Measurements from ENCODE around the gene SPG7. TPM values are rescaled to one million over a fixed set of nuclear protein-coding genes. Genes with fewer than 3 reads are reported as not detected.

Gene SPG7
- total RNA-seq, 1 experiment from 2014 or later: 141 TPM

DNA sequence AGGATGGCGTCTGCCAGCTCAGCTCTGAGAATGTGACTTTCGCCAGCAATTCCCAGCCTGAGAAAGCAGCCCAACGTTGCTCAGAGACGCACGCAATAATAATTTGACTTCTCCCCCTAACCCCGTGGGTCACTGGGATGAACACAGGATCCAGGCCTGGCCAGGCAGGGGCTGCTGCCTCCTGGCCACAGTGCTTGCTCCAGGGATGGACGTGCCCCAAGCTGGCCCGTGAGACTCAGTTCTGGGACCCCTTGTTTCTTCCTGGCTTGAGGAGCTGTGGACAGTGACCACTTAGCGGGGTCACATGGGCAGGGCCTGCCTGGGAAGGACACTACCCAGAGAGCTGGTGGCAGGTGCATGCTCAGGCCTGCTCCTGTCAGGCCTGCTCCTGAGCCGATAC is 91.7 kb downstream of the SPG7 start:
- no peak for DNase-seq (ENCODE audit: low spot score)
- peaks cover 2% of the 10 kb centered on the region; the same call in 1 of the 2 replicates for H3K36me3 Mint-ChIP-seq
- CTCF ChIA-PET: interaction anchor here (0.5 to 4.5 kb wide), 26 partner anchors 9 to 407 kb away, joined by 3 to 79 read pairs (median 5); partner anchors contain the start of genes CDK10, CHMP1A, CPNE7 and DPEP1
- H3K9me3 Mint-ChIP-seq: no peaks in the 10 kb centered on the region
- peaks cover 13% of the 10 kb centered on the region for H3K4me1 Mint-ChIP-seq
- H3K27me3 Mint-ChIP-seq (ENCODE audit: low read depth): no peaks in the 10 kb centered on the region
- no peak for ATAC-seq
- no peak overlapping the region for H3K27ac Mint-ChIP-seq
- H3K4me3 Mint-ChIP-seq: no peak overlapping the region
- TF ChIP-seq SMAD3 (CRISPR knock-in tag; IDR thresholded peaks at IDR 0.05; ENCODE audit: borderline replicate concordance): no peak
- POLR2A ChIA-PET: interaction anchor here (0.6 to 0.9 kb wide), 2 partner anchors 15 to 394 kb away, joined by 3 to 4 read pairs; no protein-coding TSS in a partner anchor

DNA sequence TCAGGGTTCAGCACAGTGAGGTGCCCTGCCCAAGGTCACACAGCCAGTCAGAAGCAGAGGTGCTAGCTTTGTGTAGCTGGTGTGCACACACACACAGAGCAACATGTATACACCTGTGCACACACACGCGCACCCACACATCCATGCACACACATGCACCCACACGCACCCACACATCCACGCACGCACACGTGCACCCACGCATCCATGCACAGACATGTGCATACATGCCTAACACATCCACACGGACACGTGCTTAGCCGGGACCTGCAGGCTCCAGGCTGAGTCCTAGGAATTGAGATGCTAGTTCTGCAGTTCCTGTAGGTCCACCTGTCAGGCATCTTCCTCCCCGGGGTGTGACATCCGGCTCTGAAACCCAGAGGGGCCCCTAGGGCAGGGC is 92.2 kb downstream of the SPG7 start:
- peaks cover 13% of the 10 kb centered on the region for H3K4me1 Mint-ChIP-seq
- H3K9me3 Mint-ChIP-seq: no peaks in the 10 kb centered on the region
- TF ChIP-seq ZBTB21 (CRISPR knock-in tag; IDR thresholded peaks at IDR 0.05; ENCODE audit: borderline replicate concordance): no peak
- no peak for TF ChIP-seq ZBTB43 (CRISPR knock-in tag; IDR thresholded peaks at IDR 0.05)
- TF ChIP-seq, protein P1, sequence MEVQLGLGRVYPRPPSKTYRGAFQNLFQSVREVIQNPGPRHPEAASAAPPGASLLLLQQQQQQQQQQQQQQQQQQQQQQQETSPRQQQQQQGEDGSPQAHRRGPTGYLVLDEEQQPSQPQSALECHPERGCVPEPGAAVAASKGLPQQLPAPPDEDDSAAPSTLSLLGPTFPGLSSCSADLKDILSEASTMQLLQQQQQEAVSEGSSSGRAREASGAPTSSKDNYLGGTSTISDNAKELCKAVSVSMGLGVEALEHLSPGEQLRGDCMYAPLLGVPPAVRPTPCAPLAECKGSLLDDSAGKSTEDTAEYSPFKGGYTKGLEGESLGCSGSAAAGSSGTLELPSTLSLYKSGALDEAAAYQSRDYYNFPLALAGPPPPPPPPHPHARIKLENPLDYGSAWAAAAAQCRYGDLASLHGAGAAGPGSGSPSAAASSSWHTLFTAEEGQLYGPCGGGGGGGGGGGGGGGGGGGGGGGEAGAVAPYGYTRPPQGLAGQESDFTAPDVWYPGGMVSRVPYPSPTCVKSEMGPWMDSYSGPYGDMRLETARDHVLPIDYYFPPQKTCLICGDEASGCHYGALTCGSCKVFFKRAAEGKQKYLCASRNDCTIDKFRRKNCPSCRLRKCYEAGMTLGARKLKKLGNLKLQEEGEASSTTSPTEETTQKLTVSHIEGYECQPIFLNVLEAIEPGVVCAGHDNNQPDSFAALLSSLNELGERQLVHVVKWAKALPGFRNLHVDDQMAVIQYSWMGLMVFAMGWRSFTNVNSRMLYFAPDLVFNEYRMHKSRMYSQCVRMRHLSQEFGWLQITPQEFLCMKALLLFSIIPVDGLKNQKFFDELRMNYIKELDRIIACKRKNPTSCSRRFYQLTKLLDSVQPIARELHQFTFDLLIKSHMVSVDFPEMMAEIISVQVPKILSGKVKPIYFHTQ (CRISPR knock-in tag; IDR thresholded peaks at IDR 0.05): no peak
- no peak for TF ChIP-seq SMAD3 (CRISPR knock-in tag; IDR thresholded peaks at IDR 0.05; ENCODE audit: borderline replicate concordance)
- no peaks in the 10 kb centered on the region for H3K27me3 Mint-ChIP-seq (ENCODE audit: low read depth)
- H3K4me3 Mint-ChIP-seq: no peak overlapping the region
- ChIA-PET POLR2A (interaction anchor here (0.6 kb wide), 1 partner anchor 395 kb away, joined by 4 read pairs; no protein-coding TSS in a partner anchor), CTCF (interaction anchor here (1.3 to 4.5 kb wide), 8 partner anchors 11 to 408 kb away, joined by 3 to 79 read pairs (median 6); partner anchors contain the start of gene DPEP1)
- ATAC-seq (no peak), DNase-seq (ENCODE audit: low spot score) (no peak)
- H3K36me3 Mint-ChIP-seq: peaks cover 2% of the 10 kb centered on the region; the same call in 1 of the 2 replicates
- H3K27ac Mint-ChIP-seq: no peak overlapping the region

GRCh38 chr16:89600956-89601355 is 92.8 kb downstream of the SPG7 start:
- no peak for TF ChIP-seq MXD4 (CRISPR knock-in tag; IDR thresholded peaks at IDR 0.05; ENCODE audit: borderline replicate concordance)
- TF ChIP-seq MAX (CRISPR knock-in tag; IDR thresholded peaks at IDR 0.05): no peak
- TF ChIP-seq HMGXB4 (CRISPR knock-in tag; IDR thresholded peaks at IDR 0.05): no peak
- TF ChIP-seq SMAD4 (CRISPR knock-in tag; IDR thresholded peaks at IDR 0.05): no peak
- no peak for TF ChIP-seq FOXP1 (CRISPR knock-in tag; IDR thresholded peaks at IDR 0.05; ENCODE audit: borderline replicate concordance)
- no peak for TF ChIP-seq PRDM15 (CRISPR knock-in tag; IDR thresholded peaks at IDR 0.05)
- POLR2A ChIA-PET: no interaction called here
- H3K27ac Mint-ChIP-seq: no peak overlapping the region
- ATAC-seq (no peak), DNase-seq (ENCODE audit: low spot score) (no peak)
- H3K4me3 Mint-ChIP-seq: no peak overlapping the region
- H3K4me1 Mint-ChIP-seq: peaks cover 13% of the 10 kb centered on the region
- H3K36me3 Mint-ChIP-seq: no peaks in the 10 kb centered on the region
- no peaks in the 10 kb centered on the region for H3K27me3 Mint-ChIP-seq (ENCODE audit: low read depth)
- CTCF ChIA-PET: interaction anchor here (0.7 to 4.5 kb wide), 6 partner anchors 11 to 96 kb away, joined by 3 to 79 read pairs (median 10); partner anchors contain the start of gene DPEP1
- H3K9me3 Mint-ChIP-seq: no peaks in the 10 kb centered on the region

Data from WTC11 (cell line).